Stimulated activated CD8-positive, alpha-beta memory T cell treated with anti-CD3 and anti-CD28 coated beads, Interleukin-15, amount 100 ng/mL, for 1 hour (primary cell): ENCODE results near the gene PSTPIP2.

Experiments
- DNase-seq: peaks from one replicate; pipeline ENCODE4 v3.0.0-alpha.2; 2020; ENCODE audit warnings: low read depth

The PSTPIP2 gene

GRCh38 chr18:45935591-45936335, 136.3 kb downstream of the PSTPIP2 start:
- DNase-seq = no peak
